ENCODE data around the gene RASGRP3.

RASGRP3 gene

DNA sequence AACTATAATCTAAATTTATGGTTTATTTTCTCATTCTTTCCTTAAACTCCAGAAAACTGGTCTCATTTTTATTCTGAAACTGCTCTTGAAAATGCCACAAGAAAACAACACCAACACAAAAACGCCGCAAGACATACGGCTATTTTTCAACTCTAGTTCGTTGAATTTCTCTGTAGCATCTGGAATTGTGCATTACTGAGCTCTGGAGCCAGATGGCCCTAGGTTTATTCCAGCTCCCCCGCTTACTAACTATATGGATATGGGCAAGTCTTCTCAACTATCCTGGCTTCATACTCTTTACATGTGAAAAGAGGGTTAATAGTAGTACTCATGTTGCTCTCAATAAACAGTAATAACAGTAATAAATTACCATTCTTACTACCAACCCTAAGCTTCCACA, 102.8 kb downstream of the RASGRP3 start:
- no peak for DNase-seq (ENCODE audit: low read depth in 2 of 2)

DNA sequence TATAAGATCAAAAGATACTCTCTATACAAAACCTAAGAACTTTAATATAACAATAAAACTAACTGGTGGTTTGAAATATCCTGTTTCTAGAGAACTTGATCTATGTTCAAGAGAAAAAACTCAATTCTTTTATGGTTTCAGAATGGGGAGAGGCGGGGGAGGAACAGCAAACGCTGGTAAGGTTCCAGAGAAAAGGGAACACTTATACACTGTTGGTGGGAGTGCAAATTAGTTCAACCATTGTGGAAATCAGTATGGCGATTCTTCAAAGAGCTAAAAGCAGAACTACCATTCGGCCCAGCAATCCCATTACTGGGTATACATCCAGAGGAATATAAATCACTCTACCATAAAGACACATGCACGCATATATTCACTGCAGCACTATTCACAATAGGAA, 105.4 kb downstream of the RASGRP3 start:
- DNase-seq (ENCODE audit: low read depth in 2 of 2), result no peak

DNA sequence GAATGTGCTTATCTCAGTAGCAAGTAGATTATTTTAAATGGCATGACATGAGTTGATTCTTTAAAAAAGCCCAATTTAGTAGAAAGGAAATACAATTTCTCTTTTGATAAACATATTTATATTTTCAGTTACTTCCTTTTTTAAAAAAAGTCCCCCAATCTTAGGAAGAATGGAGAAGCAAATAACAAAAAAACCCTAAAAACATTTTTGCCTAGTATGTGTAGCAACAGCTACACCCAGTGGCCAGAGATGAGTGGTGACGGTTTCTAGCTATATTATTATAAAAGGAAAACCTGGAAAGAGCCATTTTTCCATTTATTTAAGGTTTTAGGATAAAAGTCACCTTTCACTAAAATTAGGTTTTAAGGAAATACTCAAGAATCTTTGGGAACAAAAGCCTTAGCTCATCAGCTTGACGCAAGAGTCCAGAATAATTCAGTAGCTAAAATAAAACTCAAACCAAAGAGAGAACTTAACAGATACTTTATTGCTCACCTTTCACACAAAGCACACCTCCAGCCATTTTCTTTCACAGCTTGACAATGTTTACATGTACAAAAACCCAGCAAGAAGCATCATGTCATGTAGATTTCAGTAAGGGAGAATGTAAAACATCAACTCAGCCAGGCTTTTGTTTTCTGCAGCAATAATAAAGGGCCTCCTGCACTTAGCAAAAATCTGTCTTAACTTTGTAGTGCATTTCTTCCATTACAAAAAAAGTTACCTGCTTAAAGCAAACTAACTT, 106.9 kb downstream of the RASGRP3 start:
- DNase-seq (ENCODE audit: low read depth in 2 of 2), result no peak

DNA sequence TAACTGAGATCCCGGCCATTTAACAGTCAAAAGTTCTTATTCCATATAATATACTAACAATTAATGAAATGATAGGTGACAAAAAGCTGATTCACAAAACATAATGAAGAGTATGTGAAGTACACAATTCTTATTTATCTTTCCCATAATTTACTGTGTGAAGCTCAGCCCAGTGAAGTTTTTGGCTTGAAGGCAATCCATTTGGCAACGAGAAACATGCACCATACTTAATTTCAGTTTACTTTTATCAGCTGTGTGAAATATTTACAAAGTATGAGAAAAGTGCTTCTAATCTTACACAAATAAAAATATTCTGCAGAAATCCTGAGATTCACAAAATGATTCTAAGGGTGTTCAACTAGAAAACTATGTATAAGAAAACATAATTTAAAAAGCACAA, 110.3 kb downstream of the RASGRP3 start:
- no peak for DNase-seq (ENCODE audit: low read depth in 2 of 2)

DNA sequence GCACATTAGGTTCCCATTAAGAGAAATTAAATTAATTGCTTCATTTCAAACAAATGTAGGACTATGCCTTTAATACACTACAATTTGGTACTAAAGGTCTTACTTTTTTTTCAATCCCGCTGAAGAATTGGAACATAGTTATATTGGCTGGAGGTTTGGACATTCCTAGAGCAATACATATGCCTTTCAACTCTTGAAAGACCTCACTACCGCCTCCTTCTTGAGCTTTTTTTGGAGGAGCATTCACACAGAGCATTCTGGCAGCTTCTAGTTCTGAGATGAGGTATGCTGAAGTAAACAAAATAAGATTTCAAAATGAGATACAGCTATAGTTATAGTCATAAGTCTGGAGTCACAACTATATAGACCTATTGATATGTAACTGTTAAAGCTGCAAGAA, 111.8 kb downstream of the RASGRP3 start:
- DNase-seq (ENCODE audit: low read depth in 2 of 2), result no peak

DNA sequence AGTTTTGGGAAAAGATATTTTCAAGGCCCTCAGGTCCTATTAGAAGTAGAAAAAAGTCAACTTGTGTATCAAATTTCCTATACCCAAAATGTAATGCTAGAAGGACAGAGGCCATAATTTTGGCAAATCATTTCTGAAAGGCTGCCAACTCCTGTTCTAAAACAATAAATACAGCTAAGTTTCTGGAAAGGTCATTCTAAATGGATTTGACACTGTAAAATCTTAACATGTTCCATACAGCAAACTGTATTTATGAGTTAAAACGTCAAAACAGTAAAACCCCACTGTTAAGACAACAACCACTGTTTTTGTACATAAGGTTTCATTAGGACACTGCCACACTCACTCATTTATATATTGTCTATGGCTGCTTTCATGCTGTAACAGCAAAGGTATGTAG, 113.0 kb downstream of the RASGRP3 start:
- no peak for DNase-seq (ENCODE audit: low read depth in 2 of 2)

DNA sequence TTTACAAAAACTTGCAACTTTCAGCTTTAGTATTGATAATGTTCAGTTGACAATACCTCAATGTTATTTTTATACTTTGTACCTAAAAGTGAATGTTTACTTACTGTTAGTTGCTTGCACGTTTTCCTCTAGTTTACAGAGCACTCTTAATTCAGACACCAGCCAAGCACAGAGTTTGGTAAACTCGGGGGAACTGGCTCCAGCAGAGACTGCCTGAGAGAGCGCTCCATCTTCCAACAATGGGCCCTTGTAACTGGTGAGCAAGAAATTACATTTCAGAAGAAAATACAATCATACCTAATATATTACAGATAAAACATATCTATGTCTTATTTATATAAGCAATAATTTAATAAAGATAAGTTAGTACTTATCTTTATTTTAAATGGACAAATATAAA, 118.9 kb downstream of the RASGRP3 start:
- no peak for DNase-seq (ENCODE audit: low read depth in 2 of 2)

DNA sequence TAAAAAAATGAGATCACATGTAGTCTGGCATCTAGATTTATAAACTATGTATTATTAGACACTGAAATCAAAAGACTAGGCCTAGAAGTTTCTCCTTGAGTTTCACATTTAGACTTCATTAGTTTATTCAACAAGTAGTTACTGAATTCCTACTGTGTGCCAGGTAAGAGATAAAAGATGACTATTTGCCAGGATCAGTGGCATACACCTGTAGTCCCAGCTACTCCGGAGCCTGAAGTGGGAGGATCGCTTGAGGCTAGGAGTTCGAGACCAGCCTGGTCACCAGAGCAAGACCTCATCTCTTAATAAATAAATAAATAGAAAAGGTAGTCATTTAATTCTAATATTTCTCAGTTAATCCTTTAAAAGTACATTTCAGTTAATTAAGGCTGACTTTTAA, 120.6 kb downstream of the RASGRP3 start:
- no peak for DNase-seq (ENCODE audit: low read depth in 2 of 2)

DNA sequence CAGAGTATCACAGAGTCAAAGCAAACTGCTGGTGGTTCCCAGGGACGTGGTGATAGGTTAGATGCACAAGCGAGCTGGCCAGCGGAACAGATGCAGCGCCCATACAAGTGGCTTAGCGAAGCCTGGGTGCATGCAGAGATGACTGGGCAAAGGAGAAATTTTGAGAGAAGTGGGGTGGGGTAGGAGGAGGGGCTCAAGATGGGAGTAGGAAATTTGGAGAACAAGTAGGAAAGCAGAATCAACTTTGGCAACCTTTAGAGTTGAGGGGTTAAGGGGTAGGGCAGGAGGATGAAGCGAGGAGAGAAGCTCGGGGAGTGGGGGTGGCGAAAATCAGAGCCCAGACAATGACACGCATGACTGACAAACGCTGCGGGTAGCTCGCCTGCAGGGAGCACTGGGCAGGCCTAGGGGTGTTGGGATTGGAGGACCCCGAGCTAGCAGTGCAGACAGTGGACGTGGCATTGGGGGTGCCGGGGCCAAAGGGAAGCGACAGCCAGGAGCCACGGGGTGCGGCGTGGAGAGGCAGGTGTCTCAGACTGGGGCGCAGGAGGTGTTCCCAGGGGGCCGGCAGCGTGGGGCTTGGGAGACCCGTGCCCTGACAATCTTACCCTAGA, 122.2 kb downstream of the RASGRP3 start:
- DNase-seq (ENCODE audit: low read depth in 2 of 2), result peak; percentile 26 to 39

DNA sequence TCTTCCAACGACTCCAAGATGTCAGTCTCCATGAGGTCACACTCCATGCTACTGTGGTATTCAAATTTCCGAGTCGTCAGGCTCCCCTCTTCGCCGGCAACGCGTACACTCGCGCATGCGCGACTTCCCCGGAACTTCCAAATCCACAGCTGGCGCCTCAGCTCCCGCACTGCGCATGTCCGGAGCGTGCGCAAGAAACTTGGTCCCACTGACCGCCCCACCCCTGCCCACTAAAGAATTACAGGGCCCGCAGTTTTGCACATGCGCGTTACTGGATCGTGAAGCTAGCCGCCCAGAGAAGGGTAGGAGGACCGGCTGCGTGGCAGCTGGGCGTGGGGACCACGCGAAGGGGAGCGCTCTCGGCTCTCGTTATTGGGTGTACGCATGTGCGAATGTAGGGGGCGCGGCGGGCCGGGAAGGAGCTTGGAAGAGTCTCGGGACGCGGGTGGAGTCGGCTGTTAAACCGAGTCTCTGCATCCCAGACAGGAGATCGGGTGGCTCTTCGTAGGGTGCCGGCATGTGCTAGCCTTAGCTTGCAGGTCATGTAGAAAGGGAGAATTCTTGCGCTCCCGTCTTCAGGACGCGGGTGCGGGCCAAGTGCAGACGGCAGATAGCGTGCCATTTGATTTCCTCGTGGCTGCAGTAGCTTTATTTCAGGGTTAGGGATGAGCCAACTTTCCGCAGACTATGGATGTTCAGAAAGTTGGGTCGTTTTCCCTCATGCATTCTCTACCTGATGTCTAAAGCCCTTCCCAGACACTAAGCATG, 122.9 kb downstream of the RASGRP3 start, which contains the start of gene FAM98A:
Gene FAM98A, minus strand, starts transcription at position 125 of the 768 bp plus-strand sequence. Its CDS starts 78 bp downstream, at position 47.
- peak; percentile 97 to 98 for DNase-seq (ENCODE audit: low read depth in 2 of 2)

DNA sequence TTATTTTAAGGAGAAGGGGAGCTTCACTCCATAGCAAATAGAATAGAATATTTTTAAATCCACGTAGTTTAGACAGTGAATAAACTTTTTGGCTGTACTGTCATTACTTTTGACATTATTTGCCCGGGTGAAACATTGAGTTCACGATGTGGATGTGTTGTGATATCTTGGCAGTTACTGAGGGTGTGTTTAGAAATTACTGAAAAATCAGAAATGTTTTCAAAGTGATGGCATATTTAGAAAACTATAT, 123.4 kb downstream of the RASGRP3 start:
- no peak for DNase-seq (ENCODE audit: low read depth in 2 of 2)

DNA sequence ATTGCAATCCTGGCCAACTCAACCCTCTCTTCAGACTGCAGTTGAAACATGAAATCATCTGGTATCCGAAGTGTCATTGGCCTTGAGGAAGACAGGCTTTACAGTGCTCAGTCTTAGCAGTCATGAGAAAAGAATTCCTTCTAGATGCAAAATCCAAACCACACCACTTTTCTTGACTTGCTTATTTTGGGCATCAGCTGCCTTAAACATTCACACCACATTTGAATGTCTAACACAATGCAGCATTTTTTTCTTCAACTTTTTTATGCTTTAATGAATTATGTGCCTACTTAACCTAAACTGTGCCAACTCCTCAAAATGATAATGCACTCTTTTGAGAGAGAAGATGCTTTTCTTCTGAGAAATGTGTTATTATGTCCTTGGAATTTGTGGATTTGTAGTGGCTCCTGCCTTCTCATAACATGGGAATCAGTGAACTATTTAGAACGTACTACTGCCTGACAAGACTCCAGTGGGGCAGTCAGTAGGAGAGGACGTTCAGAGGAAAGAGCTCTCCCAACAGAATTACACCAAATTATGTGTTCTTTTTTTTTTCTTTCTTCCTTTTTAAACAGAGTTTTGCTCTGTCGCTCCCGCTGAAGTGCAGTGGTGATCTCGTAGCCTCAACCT, 125.9 kb downstream of the RASGRP3 start:
- DNase-seq (ENCODE audit: low read depth in 2 of 2), result no peak

DNA sequence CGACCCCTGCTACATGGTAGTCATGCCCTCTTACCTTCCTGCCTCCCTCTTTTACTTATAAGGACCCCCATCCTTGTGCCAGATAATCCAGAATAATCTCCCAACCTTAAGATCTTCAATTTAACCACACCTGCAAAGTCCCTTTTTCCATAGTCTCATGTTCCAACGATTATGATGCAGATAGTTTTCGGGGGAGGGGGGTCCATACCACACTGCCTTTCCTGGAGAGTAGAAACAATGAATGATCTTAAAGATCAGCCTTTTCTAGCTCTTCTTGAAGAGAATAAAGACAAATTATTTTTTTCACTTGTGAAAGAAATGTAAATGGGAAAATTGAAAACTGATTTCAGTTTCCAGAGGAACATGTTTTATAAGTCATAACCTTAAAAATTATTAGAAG, 127.0 kb downstream of the RASGRP3 start:
- DNase-seq (ENCODE audit: low read depth in 2 of 2), result no peak

DNA sequence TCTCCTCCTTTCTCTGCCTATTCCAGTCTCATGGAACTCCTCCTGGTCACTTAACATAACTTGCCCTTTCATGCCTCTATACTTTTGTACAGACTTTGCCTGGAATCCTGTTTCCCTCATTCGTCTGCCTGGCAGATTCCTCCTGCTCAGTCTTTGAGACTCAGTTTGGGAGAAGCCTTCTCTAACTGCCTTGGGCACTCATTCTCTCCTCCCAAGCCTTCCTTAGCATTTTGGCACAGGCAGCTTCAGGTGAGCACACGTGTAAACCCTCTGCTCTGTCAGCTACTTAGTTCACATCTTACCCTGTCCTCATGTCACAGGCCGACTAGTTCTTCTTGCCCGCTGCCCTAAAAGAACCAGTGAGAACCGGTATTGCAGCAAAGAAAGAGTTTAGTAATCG, 128.6 kb downstream of the RASGRP3 start:
- no peak for DNase-seq (ENCODE audit: low read depth in 2 of 2)

DNA sequence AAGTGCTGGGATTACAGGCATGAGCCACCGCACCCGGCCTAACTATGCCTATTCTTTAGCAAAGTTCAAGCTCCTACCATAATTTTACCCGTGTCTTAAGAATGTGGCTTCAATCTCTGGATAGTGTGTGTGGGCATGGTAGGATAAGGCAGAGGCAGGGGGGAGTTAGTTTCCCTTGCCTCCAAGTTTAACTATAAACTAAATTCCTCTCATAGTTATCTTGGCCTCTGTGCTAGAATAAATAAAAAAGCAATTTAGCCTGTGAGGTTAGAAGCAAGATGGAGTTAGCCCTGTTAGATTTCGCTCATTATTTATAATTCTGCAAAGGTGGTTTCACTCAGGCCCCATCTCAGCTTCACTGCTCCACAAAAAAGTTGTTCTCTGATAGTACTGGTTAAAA, 129.7 kb downstream of the RASGRP3 start:
- DNase-seq (ENCODE audit: low read depth in 2 of 2), result no peak

DNA sequence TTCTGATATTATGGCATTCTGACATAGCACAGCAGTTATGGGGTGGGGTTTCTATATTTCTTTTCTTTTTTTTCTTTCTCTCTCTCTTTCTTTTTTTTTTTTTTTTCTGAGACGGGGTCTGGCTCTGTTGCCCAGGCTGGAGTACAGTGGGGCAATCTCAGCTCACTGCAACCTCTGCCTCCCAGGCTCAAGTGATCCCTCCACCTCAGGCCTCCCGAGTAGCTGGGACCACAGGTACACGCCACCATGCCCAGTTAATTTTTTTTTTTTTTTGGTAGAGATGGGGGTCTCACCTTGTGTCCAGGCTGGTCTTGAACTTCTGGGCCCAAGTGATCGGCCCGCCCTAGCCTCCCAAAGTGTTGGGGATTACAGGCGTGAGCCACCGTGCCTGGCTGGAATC, 130.2 kb downstream of the RASGRP3 start:
- no peak for DNase-seq (ENCODE audit: low read depth in 2 of 2)

DNA sequence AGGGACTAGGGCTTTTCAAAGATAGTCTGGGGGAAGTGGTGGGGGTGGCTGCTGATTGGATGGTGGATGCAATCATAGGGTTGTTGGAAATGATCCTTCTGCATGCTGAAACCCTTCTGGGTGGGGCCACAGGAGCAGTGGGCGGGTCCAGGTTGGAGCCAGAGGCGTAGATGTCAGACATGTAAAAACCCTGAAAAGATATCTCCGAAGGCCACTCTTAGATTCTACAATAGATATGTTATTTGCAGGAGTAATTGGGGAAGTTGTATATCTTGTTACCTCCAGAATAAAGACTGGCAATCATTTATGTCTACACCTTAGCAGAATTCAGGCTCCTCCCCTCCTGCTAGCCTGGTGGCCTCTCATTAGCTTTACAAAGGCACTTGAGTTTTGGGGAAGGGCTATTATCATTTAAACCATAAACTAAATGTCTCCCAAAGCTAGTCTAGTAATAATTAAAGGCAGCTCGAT, 130.8 kb downstream of the RASGRP3 start:
- no peak for DNase-seq (ENCODE audit: low read depth in 2 of 2)

DNA sequence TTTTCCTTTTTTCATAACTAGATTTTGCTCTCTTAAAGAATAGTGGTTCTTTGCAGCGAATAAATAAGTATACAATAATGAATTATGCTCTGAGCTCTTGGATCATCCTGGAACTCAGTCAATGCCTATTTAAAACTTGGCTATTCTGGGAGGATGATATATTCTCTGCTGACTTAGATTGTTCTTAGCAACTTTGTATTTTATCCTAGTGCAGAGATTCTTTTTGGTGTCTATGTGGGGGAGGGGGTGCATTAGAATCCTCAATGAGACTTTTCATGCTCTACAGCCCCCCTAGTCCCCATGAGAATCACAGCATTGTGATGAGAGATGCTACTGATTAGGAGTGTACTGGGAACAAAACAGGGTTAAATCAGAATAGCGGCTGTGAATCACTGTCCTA, 131.5 kb downstream of the RASGRP3 start:
- no peak for DNase-seq (ENCODE audit: low read depth in 2 of 2)

DNA sequence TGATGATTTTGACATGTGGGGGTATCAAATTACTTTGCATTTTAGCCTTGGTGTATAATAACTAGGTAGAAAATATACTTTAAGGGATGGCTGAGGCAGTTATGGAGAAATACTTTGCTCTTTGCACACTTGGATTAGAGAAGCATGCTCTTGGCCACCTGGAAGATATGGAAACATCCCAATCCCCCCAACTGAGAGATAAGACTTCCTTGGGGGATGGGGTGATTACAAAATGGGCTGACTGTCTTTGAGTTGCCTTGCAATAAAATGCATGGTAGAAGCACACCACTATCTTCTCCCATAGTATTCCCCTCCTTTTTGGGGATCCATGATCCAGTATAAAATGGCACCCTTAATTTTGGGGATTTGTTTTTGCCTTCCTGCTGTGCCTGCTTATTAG, 137.7 kb downstream of the RASGRP3 start:
- DNase-seq (ENCODE audit: low read depth in 2 of 2), result no peak
